NCI-H446 treated with DMSO at 0.1 percent for 48 hours (cell line): Measurements from ENCODE around the gene RNF166.
A peak's percentile ranks its signal among the peaks of the same experiment; 100 is the strongest.

Experiments used
- DNase-seq: peaks from one replicate; lab custom pipeline; 2025; lab: John Stamatoyannopoulos, UW

RNF166 gene

DNA sequence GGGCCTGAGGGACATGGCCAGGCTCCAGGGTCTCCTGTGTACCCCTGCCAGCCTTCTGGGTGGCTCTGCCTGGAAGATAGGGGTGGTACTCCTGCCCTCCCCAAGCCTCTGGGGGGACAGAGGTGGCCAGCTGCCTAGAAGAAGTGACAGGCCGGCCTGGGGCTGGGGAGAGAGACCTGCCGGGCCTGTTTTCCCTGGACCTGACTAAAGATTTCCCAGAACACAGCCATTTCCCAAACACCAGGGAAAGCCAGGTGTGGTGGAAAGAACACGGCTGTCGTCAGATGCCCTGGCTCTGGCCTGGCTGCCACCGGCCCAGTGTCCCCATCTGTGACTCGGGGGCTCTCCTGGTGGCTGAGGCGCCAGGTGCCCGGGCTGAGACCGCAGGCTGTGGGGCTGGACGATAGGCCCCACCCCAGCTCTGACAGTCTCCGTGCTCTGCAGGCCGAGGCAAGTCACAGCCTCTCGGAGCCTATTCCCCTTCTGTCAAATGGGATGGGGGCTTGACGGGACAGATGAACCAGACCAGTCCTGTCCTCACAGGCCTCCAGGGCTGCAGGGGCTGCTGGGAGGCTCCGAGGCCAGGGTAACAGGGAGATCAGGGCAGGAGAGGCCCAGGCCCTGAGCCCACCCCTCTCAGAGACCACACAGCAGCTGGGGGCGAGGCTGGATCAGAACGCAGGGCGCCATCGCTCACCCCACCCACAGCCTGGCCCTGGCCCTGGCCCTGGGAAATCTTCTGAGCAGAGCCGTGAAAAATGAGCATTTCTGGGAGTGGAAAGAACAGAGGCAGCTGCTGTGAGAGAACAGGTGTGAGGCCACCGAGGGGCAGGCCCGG lies 33.1 kb upstream of the RNF166 start:
- DNase-seq: no peak

DNA sequence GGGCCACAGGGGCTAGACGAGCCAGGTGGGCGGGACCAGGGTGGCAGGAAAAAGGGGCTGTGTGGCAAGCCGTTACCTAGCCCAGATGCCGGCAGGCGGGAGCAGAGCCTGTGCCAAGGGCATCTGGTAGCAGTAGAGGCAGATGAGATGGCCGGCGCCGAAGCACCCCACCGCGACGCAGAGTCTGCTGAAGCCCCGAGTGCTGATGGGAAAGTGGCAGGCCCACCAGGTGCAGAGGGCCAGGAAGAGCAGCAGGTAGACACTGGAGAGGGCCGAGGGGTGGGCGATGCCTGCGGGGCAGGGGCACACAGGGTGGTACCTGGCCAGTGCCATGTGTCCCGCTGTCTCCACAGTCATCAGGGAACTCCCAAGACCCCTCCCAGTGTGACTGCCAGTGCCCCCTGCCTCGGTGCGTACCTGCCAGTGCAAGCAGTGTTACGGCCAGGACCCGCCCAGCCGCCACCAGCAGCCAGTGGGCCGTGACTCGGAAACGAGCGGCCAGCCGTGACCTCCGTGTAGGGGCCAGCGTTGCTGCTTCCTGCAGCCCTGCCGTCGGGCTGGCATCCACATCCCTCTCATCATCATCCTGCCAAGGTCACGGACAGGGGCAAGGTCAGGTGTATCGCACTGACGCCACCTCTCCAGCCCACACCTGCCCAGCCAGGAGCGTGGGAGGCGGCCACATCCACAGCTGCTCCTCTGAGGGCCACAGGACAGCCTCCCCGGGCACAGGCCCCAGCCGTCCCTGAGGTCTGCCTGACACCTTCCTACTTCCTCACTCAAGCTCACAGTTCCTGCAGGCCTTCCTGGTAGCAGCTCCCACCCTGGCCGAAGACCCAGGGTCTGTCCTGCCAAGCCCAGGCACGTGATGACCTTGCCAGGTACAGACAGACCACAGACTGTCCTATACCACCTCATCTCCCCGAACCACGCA lies 32.2 kb upstream of the RNF166 start:
- DNase-seq: no peak

DNA sequence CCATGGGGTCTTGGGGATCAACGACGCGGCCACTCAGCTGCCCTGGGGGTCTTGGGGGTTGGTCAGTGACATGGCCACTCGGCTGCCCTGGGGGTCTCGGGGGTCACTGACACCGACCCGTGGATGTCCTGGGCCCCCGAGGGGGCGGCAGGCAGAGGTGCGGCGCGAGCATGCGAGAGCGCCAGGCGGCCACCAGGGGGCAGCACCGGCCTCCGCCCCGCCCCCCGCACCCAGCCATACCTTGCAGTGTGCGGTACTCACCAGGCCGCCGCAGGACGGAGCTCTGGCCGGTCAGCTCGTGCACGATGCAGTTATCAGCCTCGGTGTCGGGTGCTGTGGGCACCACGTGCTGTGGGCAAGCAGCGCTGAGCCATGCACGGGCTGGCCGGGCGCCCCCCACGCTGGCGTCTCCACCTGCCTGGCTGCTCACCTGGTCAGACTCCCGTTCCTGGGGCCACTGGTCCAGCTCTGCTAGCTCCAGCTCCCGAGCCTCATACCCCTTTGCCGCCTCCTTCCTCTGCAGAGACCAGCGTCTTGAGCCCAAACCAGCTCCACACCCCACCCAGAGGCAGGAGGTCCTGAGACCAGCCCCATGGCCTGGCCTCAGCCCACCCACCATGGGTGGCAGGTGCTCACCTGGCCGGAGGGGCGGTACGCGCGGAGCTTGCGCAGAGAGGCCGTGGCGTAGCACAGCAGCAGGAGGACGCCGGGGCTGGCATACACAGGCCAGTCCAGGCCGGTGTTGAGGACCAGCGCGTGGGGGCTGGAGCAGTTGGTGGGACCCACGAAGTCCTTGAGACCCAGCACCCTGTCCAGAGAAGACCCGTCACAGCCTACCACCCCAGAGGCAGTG lies 31.3 kb upstream of the RNF166 start:
- no peak for DNase-seq

DNA sequence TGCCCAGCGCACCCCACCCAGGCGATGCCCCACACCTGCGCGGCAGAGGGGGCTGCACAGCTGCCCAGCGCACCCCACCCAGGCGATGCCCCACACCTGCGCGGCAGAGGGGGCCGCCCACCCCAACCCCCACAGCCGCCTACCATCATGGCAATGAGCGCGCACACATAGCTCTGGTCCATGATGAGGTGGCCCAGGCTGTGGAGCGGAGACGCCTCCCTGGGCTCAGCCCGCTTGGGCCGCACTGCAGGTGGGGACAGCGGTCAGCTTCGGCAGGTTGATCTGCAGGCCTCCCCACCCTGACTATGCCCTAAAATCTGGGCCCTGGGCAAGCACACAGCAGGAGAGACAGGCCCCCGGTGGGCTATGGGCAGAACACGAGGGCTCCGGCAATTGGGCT lies 30.3 kb upstream of the RNF166 start:
- no peak for DNase-seq

DNA sequence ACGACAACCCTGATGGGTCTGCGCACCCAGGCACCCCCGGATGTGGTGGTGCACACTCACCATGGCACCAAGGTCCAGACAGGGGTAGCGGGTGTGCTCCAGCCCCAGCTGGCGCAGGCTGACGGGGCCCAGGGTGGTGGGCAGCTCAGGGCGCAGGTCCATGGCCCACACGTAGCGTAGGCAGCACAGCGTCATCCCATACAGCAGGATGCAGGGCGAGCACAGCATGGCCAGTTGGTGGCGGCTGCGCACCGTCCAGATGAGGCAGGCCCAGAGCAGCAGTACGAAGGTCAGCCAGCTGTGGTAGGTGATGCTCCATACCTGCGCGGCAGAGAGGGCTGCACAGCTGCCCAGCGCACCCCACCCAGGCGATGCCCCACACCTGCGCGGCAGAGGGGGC lies 29.9 kb upstream of the RNF166 start:
- DNase-seq: no peak

DNA sequence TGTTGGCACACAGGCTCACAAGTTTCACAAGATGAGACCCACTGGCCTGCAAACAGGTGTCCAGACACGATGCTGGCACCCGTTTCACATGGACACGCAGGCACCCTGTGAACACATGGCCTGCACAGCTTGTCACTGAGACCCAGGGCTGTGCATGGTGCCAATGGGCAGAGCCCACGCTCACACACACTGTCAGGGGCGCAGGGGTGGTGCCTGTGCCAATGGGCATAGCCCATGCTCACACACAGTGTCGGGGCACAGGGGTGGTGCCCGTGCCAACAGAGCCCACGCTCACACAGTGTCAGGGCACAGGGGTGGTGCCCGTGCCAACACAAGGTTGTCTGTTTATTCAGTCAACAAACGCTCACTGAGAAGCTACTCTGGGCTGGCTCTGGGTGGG lies 29.4 kb upstream of the RNF166 start:
- DNase-seq: no peak

DNA sequence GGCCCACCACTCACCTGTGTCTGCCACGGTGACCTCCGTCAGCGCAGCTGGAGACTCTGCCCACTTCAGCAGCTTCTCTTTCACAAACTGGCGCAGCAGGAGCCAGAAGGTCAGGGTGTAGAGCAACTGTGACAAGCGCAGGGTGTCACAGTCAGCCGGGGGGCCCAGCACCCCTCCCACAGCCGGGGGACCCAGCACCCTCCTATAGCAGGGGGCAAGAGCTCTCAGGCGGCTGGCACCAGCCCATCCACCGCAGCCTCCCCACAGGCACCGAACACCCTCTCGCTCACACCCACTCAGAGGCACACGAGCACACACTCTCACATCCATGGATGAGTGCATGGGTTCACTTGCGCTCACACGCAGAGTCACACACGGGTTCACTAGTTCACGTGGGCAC lies 28.9 kb upstream of the RNF166 start:
- no peak for DNase-seq

DNA sequence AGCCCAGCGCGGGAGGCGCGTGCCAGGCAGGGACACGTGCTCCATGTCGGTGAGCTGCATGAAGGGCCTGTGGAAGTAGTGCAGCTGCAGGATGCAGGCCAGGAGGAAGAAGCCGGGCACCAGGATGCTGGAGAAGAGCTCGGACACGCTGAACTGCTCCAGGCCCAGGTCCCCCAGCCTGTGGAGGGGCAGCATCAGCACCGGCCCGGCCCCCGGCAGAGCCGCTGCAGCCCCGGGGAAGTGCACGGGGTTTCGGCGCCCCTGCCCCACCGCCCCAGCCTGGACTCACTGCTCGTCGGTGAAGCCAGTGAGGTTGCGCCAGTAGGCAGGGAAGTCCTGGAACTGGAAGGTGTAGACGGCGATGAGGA lies 28.1 kb upstream of the RNF166 start:
- no peak for DNase-seq

DNA sequence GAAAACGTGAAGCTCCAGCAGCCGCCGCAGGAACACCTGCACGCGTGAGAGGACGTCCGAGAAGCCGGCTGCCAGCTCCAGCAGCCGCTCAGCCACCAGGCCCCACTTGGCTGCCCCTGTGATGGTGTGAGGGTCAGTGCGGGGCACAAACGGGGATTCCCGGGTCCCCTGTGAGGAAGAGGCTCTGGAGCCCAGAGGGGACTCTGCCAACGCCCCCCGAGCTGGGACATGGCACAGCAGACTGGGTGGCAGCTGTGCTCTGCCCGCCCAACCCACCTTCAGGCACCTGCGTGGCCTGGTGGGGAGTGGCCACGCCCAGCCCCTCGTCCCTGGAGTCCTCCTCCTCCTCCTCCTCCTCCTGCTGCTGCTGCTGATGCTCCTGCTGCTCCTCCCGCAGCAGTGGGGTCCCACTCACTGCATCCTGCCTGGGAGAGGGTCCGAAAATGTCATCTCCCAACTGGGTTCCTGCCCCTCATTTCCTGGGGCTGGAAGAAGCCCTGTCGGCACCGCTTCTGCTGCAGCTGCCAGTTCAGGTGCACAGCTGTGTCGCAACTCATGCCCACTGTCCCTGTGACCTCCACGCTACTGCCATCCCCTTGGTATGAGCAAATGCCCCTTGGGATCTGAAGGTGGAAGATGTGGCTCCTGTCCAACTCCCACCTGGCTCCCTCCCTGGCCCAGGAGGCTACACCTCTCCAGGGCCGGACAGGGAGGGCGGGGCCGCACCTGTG lies 27.6 kb upstream of the RNF166 start:
- DNase-seq: no peak

DNA sequence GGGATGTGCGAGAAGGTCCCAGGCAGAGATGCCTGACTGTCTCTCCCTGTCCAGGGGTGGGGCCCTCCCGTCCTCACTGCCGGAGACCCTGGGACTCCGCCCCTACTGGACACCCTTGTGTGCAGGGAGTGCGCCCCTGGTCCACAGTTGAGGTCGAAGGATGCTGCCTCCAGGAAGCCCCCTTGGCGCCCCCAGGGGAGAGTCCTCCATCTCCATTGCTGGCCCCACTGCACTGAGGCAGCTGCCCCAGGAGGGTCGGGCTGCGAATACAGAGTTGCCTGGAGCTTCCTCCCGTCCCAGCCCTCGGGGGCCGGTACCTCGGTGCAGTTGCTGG lies 26.7 kb upstream of the RNF166 start:
- no peak for DNase-seq

DNA sequence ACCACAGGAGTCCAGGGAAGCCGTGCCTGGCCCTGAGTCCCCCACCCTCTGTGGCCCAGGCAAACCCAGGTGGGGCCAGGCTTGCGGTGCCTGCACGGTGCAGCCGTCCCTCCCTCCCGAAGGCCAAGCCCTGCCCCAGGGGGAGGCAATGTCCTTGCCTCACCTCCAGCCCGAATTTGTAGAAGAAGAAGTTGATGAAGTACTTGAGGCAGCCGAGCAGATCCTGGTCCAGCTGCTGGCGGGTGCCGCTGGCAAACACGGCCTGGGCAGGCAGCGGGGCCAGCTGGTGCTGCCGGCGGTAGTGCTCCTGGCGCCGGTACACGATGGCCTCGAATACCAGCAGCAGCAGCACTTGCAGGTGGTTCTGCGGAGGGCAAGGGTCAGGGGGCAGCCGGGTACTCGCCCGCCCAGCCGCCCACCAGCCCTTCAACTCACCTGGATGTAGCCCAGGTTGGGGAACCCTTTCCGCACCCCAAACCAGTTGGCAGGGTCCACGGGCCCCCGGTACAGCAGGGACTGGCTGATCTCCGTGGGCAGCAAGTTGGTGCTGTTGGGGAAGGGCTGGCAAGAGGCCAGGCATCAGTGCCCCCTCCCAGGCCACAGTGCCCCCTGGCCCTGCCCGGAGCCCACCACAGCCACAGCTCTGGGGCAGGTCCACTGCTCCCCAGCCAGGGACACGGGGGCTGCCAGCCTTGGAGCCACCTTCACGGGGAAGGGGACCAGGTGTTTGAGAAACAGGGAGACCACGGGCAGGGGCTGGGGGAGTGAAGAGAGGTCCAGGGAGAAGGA lies 26.2 kb upstream of the RNF166 start:
- DNase-seq: peak; percentile 42

DNA sequence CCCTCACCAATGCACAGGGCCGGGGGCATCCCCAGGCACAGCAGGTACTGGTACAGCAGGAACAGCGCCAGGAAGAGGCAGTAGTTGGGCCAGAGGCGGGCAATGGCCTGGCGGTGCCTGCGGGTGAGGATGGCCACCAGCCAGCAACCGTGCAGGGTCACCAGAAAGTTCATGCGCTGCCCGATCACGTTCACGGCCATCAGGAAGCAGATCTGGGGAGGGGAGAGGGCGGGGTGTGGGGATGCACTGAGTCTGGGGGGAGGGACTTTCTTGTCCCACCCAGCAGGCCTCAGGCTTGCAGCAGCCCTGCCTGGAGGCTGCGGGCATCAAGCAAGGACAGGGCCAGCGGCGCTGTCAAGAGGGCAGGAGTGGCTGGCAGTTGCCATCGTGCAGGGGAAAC lies 25.5 kb upstream of the RNF166 start:
- DNase-seq: no peak

DNA sequence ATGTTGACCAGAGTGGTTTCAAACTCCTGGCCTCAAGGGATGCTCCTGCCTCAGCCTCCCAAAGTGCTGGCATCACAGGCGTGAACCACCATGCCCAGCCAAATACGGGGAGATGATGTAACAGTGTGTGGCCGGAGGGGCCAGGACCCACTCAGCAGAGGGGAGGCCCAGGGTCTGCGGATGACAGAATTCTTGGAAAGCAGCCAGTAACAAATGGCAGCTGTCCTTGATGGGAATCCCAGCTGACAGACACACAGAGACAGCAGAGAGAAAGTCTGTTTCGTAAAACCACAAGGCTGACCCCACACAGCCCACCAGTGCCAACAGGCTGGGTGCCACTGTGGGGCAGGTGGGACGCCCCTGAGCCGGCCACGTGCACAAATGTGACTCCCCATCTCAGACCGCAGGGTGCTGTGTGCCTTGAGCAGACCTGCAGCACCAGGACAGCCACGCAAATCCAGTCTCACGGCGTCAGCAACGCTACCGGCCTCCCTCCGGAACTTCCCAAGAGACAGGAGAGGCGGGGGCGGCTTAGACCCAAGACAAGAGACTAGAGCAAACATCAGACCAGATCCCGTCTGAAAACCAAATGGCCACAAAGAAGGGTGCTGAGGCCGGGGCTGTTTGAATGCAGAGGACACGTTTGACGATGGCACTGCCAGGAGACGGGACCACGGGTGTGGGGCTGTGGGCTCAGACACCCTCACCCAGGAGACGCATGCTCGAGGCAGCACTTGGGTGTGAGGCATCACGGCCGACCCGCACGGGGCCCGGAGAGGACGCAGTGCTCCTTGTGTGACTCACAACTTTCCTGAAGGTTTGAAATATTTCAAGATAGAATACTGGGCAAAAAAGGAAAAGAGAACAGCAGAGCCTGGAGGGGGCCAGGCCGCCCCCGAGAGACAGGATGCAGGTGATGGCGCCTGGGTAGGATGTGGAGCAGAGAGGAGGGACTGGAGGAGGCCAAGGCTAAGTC lies 24.7 kb upstream of the RNF166 start:
- DNase-seq: no peak

DNA sequence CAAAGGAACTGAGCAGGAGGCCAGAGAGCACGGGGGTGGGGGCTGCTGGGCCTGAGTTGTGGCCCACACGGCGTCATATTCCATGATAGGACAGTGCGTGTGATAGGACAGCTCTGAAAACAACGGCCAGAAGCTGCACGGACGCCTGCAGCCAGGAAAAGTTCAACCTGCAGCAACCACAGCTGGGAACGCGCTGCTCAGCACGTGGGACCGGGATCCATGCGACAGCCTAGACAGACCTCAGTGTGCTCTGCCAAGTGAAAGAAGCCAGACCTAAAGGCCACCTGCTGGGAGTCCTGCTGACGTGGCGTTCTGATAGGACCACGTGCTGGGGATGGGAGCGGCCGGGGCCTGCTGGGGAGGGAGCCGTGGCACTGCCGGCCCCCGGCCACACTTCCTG lies 21.7 kb upstream of the RNF166 start:
- DNase-seq: no peak

DNA sequence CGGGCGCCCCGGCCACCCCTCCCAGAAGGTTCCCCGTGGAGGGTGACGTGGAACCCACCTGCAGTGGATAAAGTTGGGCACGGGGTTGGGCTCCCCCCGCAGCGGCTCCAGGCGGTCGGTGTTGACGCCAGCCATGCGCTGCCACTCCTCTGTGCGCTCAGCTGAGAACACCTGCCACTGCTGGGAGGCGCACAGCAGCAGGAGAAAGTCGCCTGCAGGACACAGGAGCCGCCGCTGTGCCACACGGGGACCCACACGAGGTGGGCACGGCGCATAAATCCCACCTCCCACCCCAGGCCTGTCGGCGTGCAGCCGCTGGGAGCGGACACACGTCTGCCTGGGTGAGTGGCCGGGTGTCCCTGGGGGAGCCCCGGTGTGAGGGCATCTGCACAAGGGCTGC lies 20.8 kb upstream of the RNF166 start:
- no peak for DNase-seq

DNA sequence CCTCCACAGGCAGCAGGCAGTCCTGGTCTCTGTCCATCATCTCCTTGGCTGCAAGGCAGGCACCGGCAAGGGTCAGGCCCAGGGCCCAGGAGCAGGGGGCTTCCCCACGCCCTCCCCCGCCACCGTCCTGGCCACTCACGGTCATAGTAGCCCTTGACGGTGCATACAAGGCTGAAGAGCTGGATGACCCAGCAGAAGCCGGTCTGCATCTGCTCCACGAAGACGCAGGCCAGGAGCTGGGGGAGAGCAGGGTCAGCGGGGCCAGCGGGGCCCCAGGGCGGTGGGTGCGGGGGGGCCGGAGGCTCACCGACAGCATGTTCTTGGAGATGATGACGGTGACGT lies 20.2 kb upstream of the RNF166 start:
- DNase-seq: no peak

DNA sequence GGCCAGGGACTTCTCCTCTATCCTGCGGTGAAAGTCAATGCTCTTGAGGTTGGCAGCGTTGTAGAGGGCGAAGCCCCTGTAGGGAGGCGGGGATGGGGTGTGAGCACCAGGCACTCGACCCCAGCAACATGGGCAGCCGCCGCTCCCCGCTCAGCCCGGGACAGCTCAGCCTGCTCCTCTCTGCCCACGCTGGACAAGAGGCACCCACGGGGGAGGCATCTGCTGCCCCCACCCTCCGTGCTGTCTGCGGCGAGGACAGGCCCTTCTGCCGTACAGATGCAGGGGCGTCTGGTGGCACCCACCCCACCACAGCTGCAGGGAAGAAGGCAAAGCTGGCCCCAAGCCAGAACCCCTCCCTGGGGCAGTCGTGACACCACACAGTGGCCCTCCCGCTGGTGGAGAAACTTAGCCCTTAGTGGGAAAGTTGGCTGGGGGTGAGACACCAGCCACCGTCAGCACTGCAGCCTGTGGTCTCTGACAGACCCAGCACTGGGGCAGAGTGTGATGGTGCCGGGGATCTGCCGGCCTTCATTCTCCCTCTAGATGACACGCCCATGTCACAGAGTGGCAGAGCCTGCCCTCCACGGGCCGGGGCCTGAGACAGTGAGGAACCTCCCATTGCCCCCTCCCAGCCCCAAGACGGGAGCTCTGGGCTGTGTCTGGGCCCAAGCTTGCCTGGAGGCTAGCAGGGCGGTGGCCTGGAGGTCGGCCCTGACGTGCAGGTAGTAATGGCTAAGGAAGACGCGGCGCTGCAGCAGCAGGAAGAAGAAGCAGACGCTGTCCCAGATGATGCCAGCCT lies 19.6 kb upstream of the RNF166 start:
- no peak for DNase-seq

DNA sequence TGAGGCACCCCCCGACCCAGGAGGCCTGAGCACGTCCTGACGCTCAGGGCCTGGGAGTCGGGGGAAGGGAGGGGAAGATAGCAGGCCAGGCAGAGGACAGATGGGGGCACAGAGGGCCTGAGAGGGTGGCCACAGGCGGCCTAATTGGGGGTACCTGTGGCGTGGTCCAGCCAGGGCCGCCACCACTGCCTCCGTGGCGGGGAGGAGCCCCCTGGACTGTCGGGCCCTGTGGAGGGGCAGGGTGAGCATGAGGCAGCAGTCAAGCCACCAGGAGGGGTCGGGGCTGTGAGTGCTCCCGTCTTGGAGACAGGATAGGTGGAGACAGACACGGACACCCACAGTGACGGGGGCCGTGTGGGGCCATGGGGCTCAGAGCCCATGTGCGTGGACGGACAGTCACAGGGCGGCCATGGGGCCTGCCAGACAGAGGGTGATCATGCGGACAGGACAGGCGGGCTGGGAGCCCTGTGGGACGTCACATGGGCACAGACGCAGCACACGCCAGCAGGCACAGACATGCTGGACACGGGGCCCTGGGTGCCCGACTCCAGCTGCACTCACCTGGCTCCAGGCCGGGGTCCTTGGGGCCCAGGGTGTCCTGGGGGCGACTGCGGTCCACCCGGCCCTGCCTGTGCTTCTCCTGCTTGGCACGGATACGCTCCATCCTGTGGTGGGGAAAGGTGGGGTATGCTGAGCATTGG lies 18.8 kb upstream of the RNF166 start:
- no peak for DNase-seq
